HCT116 (cell line): ENCODE results near the gene ENOX1.

ENCODE experiments used
- CTCF ChIP-seq, 3 experiments: fragments of 200-600 bp in 1 of 3; sonication (generic) in 1 of 3; IDR thresholded peaks in 2 of 3; conservative IDR thresholded peaks in 1 of 3; 2 replicates each; pipeline ENCODE4 v1.5.1; 2012 to 2017; ENCODE audit warnings: low read depth in 2 of 3, low read length in 2 of 3, antibody characterized with exemption in 1 of 3, borderline replicate concordance in 1 of 3, control low read depth in 1 of 3, mild to moderate bottlenecking in 1 of 3, mixed read lengths in 1 of 3, mixed run types in 1 of 3, moderate library complexity in 1 of 3; ENCODE audit not compliant: insufficient read depth in 1 of 3
- POLR2A ChIP-seq: IDR thresholded peaks from 2 replicates; pipeline ENCODE4 v1.7.0; 2011; ENCODE audit warnings: borderline replicate concordance; ENCODE audit not compliant: insufficient read depth, insufficient read length; ENCODE audit errors: extremely low read depth
- RAD21 ChIP-seq: IDR thresholded peaks from 2 replicates; pipeline ENCODE4 v1.6.1; 2012; ENCODE audit warnings: low read depth, mild to moderate bottlenecking

DNA sequence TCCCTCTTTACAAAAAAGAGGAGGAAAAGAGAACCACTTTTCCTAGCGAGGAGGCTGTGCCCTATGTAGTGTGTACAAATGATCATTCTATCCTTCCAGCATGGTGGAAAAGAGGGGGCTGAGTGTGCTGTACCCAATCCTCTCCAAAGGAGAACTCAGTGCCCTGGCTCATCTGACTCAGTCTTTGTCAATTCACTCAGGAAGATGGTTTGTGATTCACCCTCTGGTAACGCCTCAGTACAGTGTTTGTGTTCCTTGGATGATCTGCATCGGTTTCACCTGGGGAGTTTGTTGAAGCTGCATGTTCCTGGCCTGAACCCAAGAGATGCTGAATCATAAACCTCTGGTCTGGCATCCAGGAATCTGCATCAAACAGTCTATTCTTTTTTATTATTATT, 18.3 kb upstream of the ENOX1 start:
- TF ChIP-seq CTCF (IDR thresholded peaks at IDR 0.05 in 2 of 3, conservative IDR thresholded peaks at IDR 0.05 in 1 of 3; ENCODE audit: borderline replicate concordance in 1 of 3, insufficient read depth in 1 of 3, low read depth in 2 of 3, low read length in 2 of 3): no peak
- TF ChIP-seq RAD21: 0 out of 2 replicates have a peak, but pooled peaks have one; percentile 3
- no peak for TF ChIP-seq POLR2A
